Glutamatergic neuron (in vitro differentiated cells): ENCODE results near the gene ARSG. TPM values are rescaled to one million over a fixed set of nuclear protein-coding genes. Genes with fewer than 3 reads are reported as not detected.

Experiments used
- DNase-seq: peaks from one replicate; pipeline ENCODE4 v3.0.0; 2022
- H3K27ac Mint-ChIP-seq: one replicate; pipeline ENCODE4 v1.8.0; 2020; ENCODE audit warnings: mild to moderate bottlenecking, mixed read lengths, inconsistent platforms; ENCODE audit not compliant: unreplicated experiment
- H3K27me3 Mint-ChIP-seq: one replicate; pipeline ENCODE4 v1.8.0; 2020; ENCODE audit warnings: mild to moderate bottlenecking, moderate library complexity, mixed read lengths, inconsistent platforms; ENCODE audit not compliant: unreplicated experiment
- H3K36me3 Mint-ChIP-seq: one replicate; pipeline ENCODE4 v1.8.0; 2020; ENCODE audit warnings: mild to moderate bottlenecking, mixed read lengths, inconsistent platforms; ENCODE audit not compliant: unreplicated experiment
- H3K4me1 Mint-ChIP-seq: one replicate; pipeline ENCODE4 v1.8.0; 2020; ENCODE audit warnings: mild to moderate bottlenecking, low read depth, mixed read lengths, inconsistent platforms; ENCODE audit not compliant: unreplicated experiment
- H3K4me3 Mint-ChIP-seq: one replicate; pipeline ENCODE4 v1.8.0; 2020; ENCODE audit warnings: mild to moderate bottlenecking, mixed read lengths, inconsistent platforms; ENCODE audit not compliant: unreplicated experiment
- H3K9me3 Mint-ChIP-seq: one replicate; pipeline ENCODE4 v1.8.0; 2020; ENCODE audit warnings: mild to moderate bottlenecking, moderate library complexity, mixed read lengths, inconsistent platforms; ENCODE audit not compliant: unreplicated experiment
- CTCF ChIP-seq: fragments of 200-600 bp; sonication (generic); IDR thresholded peaks from one replicate; pipeline ENCODE4 v1.5.0; 2021; ENCODE audit not compliant: partially characterized antibody, unreplicated experiment
- total RNA-seq: library from RNA; stranded (reverse); fragmentation: NEBNext Ultra II Directional; extraction: Animal tissue kit (Norgen Biotek cat#: 25700); gene quantifications from one replicate; pipeline ENCODE4 v1.2.1, GENCODE V29; 2021; ENCODE audit not compliant: unreplicated experiment

ARSG gene
- total RNA-seq, 1 donor from 2014 or later = 1.9 TPM

- no peak overlapping the region for H3K27ac Mint-ChIP-seq
- no peak for TF ChIP-seq CTCF
- no peak overlapping the region for H3K4me3 Mint-ChIP-seq
- H3K4me1 Mint-ChIP-seq = peaks cover 13% of the 10 kb centered on the region
- H3K36me3 Mint-ChIP-seq = no peaks in the 10 kb centered on the region
- no peak for DNase-seq
- H3K9me3 Mint-ChIP-seq = peaks cover 3% of the 10 kb centered on the region
- H3K27me3 Mint-ChIP-seq = peaks cover 2% of the 10 kb centered on the region
These were observed 26.2 kb downstream of the ARSG start for GRCh38 chr17:68317458-68317857.

- no peak for TF ChIP-seq CTCF
- Mint-ChIP-seq H3K27me3 (peaks cover 2% of the 10 kb centered on the region), H3K27ac (peak overlapping the region; percentile 6), H3K4me1 (peaks cover 13% of the 10 kb centered on the region), H3K36me3 (no peaks in the 10 kb centered on the region), H3K9me3 (peaks cover 3% of the 10 kb centered on the region), H3K4me3 (peak overlapping the region; percentile 46)
- no peak for DNase-seq
These were observed 27.1 kb downstream of the ARSG start for GRCh38 chr17:68318103-68318991.

- peaks cover 13% of the 10 kb centered on the region for H3K4me1 Mint-ChIP-seq
- H3K27ac Mint-ChIP-seq = no peak overlapping the region
- H3K27me3 Mint-ChIP-seq = peaks cover 2% of the 10 kb centered on the region
These were observed 28.3 kb downstream of the ARSG start for GRCh38 chr17:68319410-68320162.

GRCh38 chr17:68320311-68320865, 29.1 kb downstream of the ARSG start:
- DNase-seq = no peak
- H3K4me3 Mint-ChIP-seq = no peak overlapping the region

More at GRCh38 chr17:68319410-68320162, 28.3 kb downstream of the ARSG start:
- Mint-ChIP-seq H3K4me3 (no peak overlapping the region), H3K36me3 (no peaks in the 10 kb centered on the region), H3K9me3 (peaks cover 3% of the 10 kb centered on the region)
- no peak for TF ChIP-seq CTCF
- DNase-seq = no peak

More at GRCh38 chr17:68320311-68320865, 29.1 kb downstream of the ARSG start:
- Mint-ChIP-seq H3K27ac (no peak overlapping the region), H3K4me1 (peaks cover 13% of the 10 kb centered on the region), H3K36me3 (no peaks in the 10 kb centered on the region), H3K27me3 (peaks cover 2% of the 10 kb centered on the region), H3K9me3 (peaks cover 3% of the 10 kb centered on the region)
- TF ChIP-seq CTCF = no peak
